GM12875 (cell line): Measurements from ENCODE around the gene CDCA7.

Experiments used
- H3K4me3 ChIP-seq: one replicate; pipeline ENCODE4 v1.5.1; 2011; ENCODE audit warnings: low read depth, low read length, control low read depth
- CTCF ChIP-seq: IDR thresholded peaks from 2 replicates; pipeline ENCODE4 v1.5.1; 2011; ENCODE audit warnings: low read depth, mild to moderate bottlenecking, control low read depth, inconsistent platforms, low read length, moderate library complexity, borderline replicate concordance; ENCODE audit not compliant: insufficient read depth

CDCA7 gene

GRCh38 chr2:173350383-173350782, 4.3 kb upstream of the CDCA7 start:
- H3K4me3 ChIP-seq = no peak overlapping the region
- no peak for TF ChIP-seq CTCF

- H3K4me3 ChIP-seq = no peak overlapping the region
- no peak for TF ChIP-seq CTCF
Observed at GRCh38 chr2:173351879-173352278, 2.8 kb upstream of the CDCA7 start.

- no peak overlapping the region for H3K4me3 ChIP-seq
- TF ChIP-seq CTCF = no peak
Observed at GRCh38 chr2:173353556-173353955, 1.1 kb upstream of the CDCA7 start.

- TF ChIP-seq CTCF = no peak
- peak overlapping the region; percentile 87 for H3K4me3 ChIP-seq
Observed at GRCh38 chr2:173354073-173354581, 545 bp upstream of the CDCA7 start.

- TF ChIP-seq CTCF = no peak
- H3K4me3 ChIP-seq = peak overlapping the region; percentile 87
Observed at GRCh38 chr2:173355132-173355865, 627 bp downstream of the CDCA7 start.

GRCh38 chr2:173355866-173356508, 1.3 kb downstream of the CDCA7 start:
- H3K4me3 ChIP-seq = peak overlapping the region; percentile 87
- no peak for TF ChIP-seq CTCF

- H3K4me3 ChIP-seq = no peak overlapping the region
- no peak for TF ChIP-seq CTCF
Observed at GRCh38 chr2:173357346-173357745, 2.7 kb downstream of the CDCA7 start.
